GM11168 (cell line): ENCODE data around the gene ARHGAP11A.

Source experiments
- in situ Hi-C: fragments of 300-500 bp; cut with MboI; formaldehyde crosslinking; loops from one replicate; pipeline ENCODE4 v1.12.0; 2022; ENCODE audit warnings: low sequenced_read_pairs; ENCODE audit not compliant: unreplicated experiment

ARHGAP11A gene

GRCh38 chr15:32656091-32656490 is 40.8 kb downstream of the ARHGAP11A start:
- in situ Hi-C loops, result loop anchor here (25.0 kb wide), 2 partner anchors 181 to 331 kb away; no protein-coding TSS in a partner anchor

GRCh38 chr15:32656496-32656895 is 41.2 kb downstream of the ARHGAP11A start:
- in situ Hi-C loops, result loop anchor here (25.0 kb wide), 2 partner anchors 181 to 331 kb away; no protein-coding TSS in a partner anchor

- in situ Hi-C loops, result loop anchor here (25.0 kb wide), 2 partner anchors 180 to 330 kb away; no protein-coding TSS in a partner anchor
Measured at GRCh38 chr15:32657198-32657883, 42.0 kb downstream of the ARHGAP11A start.

GRCh38 chr15:32657941-32658340 is 42.6 kb downstream of the ARHGAP11A start:
- in situ Hi-C loops, result loop anchor here (25.0 kb wide), 2 partner anchors 179 to 329 kb away; no protein-coding TSS in a partner anchor

GRCh38 chr15:32659340-32660155 is 44.2 kb downstream of the ARHGAP11A start:
- in situ Hi-C loops, result loop anchor here (25.0 kb wide), 2 partner anchors 178 to 328 kb away; no protein-coding TSS in a partner anchor

GRCh38 chr15:32663671-32664070 is 48.4 kb downstream of the ARHGAP11A start:
- in situ Hi-C loops, result loop anchor here (25.0 kb wide), 2 partner anchors 174 to 324 kb away; no protein-coding TSS in a partner anchor

GRCh38 chr15:32664796-32665195 is 49.5 kb downstream of the ARHGAP11A start:
- in situ Hi-C loops, result loop anchor here (25.0 kb wide), 2 partner anchors 173 to 323 kb away; no protein-coding TSS in a partner anchor

GRCh38 chr15:32667321-32667720 is 52.0 kb downstream of the ARHGAP11A start:
- in situ Hi-C loops, result loop anchor here (25.0 kb wide), 2 partner anchors 170 to 320 kb away; no protein-coding TSS in a partner anchor

- in situ Hi-C loops, result loop anchor here (25.0 kb wide), 2 partner anchors 168 to 318 kb away; no protein-coding TSS in a partner anchor
Measured at GRCh38 chr15:32668942-32669341, 53.6 kb downstream of the ARHGAP11A start.

GRCh38 chr15:32669896-32670611 is 54.8 kb downstream of the ARHGAP11A start:
- in situ Hi-C loops, result loop anchor here (25.0 kb wide), 2 partner anchors 167 to 317 kb away; no protein-coding TSS in a partner anchor

GRCh38 chr15:32670623-32671022 is 55.3 kb downstream of the ARHGAP11A start:
- in situ Hi-C loops, result loop anchor here (25.0 kb wide), 2 partner anchors 167 to 317 kb away; no protein-coding TSS in a partner anchor

- in situ Hi-C loops, result loop anchor here (25.0 kb wide), 2 partner anchors 166 to 316 kb away; no protein-coding TSS in a partner anchor
Measured at GRCh38 chr15:32671339-32672325, 56.3 kb downstream of the ARHGAP11A start.

- in situ Hi-C loops, result loop anchor here (25.0 kb wide), 2 partner anchors 163 to 313 kb away; no protein-coding TSS in a partner anchor
Measured at GRCh38 chr15:32674681-32675080, 59.4 kb downstream of the ARHGAP11A start.

- in situ Hi-C loops, result no loop called here
Measured at GRCh38 chr15:32675466-32675865, 60.2 kb downstream of the ARHGAP11A start.

GRCh38 chr15:32676169-32676568 is 60.9 kb downstream of the ARHGAP11A start:
- in situ Hi-C loops, result no loop called here

- in situ Hi-C loops, result no loop called here
Measured at GRCh38 chr15:32677238-32677750, 62.0 kb downstream of the ARHGAP11A start.

GRCh38 chr15:32679298-32679690 is 64.0 kb downstream of the ARHGAP11A start:
- in situ Hi-C loops, result no loop called here

GRCh38 chr15:32682569-32682968 is 67.3 kb downstream of the ARHGAP11A start:
- in situ Hi-C loops, result no loop called here
